GM19455 (cell line): ENCODE data around the gene MVK.
"Not testable (repeated sequence)": the region's sequence is repeated elsewhere in the genome, so short reads cannot be mapped to it uniquely, and the experiment has no call there.

Experiments used
- ATAC-seq: cut with Tn5 transposase; IDR thresholded peaks from one replicate; pipeline ENCODE4 v1.9.1; 2021; ENCODE audit not compliant: unreplicated experiment

The MVK gene

GRCh38 chr12:109588461-109589239 lies 15.1 kb downstream of the MVK start:
- ATAC-seq = no peak

GRCh38 chr12:109589240-109589590 lies 15.6 kb downstream of the MVK start:
- ATAC-seq = no peak

GRCh38 chr12:109589691-109590245 lies 16.2 kb downstream of the MVK start:
- no peak for ATAC-seq

GRCh38 chr12:109590566-109590965 lies 17.0 kb downstream of the MVK start:
- ATAC-seq = no peak

GRCh38 chr12:109591041-109591440 lies 17.4 kb downstream of the MVK start:
- no peak for ATAC-seq

- no peak for ATAC-seq
Observed at GRCh38 chr12:109592195-109592904, 18.8 kb downstream of the MVK start.

- ATAC-seq = no peak
Observed at GRCh38 chr12:109592905-109593272, 19.3 kb downstream of the MVK start.

- ATAC-seq = no peak
Observed at GRCh38 chr12:109594556-109595317, 21.1 kb downstream of the MVK start.

- no peak for ATAC-seq
Observed at GRCh38 chr12:109595321-109595902, 21.8 kb downstream of the MVK start.

- no peak for ATAC-seq
Observed at GRCh38 chr12:109596418-109597244, 23.0 kb downstream of the MVK start.

- no peak for ATAC-seq
Observed at GRCh38 chr12:109597414-109597794, 23.8 kb downstream of the MVK start.

- no peak for ATAC-seq
Observed at GRCh38 chr12:109597795-109598427, 24.3 kb downstream of the MVK start.

- ATAC-seq = no peak
Observed at GRCh38 chr12:109598428-109598854, 24.8 kb downstream of the MVK start.

- ATAC-seq = no peak
Observed at GRCh38 chr12:109599087-109599486, 25.5 kb downstream of the MVK start.

GRCh38 chr12:109600481-109600880 lies 26.9 kb downstream of the MVK start:
- no peak for ATAC-seq

GRCh38 chr12:109600995-109601394 lies 27.4 kb downstream of the MVK start:
- ATAC-seq = no peak

- ATAC-seq = no peak
Observed at GRCh38 chr12:109601557-109601956, 28.0 kb downstream of the MVK start.

- not testable (repeated sequence) for ATAC-seq
Observed at GRCh38 chr12:109602132-109602531, 28.5 kb downstream of the MVK start.

GRCh38 chr12:109604132-109604585 lies 30.6 kb downstream of the MVK start:
- no peak for ATAC-seq

- no peak for ATAC-seq
Observed at GRCh38 chr12:109605016-109605415, 31.4 kb downstream of the MVK start.
